ENCODE data around the gene CAPN15.

Gene CAPN15

GRCh38 chr16:530111-530817 is 2.8 kb downstream of the CAPN15 start:
- no peak for TF ChIP-seq ZFX (IDR thresholded peaks at IDR 0.05)
- TF ChIP-seq, protein P1, sequence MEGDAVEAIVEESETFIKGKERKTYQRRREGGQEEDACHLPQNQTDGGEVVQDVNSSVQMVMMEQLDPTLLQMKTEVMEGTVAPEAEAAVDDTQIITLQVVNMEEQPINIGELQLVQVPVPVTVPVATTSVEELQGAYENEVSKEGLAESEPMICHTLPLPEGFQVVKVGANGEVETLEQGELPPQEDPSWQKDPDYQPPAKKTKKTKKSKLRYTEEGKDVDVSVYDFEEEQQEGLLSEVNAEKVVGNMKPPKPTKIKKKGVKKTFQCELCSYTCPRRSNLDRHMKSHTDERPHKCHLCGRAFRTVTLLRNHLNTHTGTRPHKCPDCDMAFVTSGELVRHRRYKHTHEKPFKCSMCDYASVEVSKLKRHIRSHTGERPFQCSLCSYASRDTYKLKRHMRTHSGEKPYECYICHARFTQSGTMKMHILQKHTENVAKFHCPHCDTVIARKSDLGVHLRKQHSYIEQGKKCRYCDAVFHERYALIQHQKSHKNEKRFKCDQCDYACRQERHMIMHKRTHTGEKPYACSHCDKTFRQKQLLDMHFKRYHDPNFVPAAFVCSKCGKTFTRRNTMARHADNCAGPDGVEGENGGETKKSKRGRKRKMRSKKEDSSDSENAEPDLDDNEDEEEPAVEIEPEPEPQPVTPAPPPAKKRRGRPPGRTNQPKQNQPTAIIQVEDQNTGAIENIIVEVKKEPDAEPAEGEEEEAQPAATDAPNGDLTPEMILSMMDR (conservative IDR thresholded peaks at IDR 0.05), result no peak
- H3K27ac ChIP-seq, result no peak overlapping the region; the same call in 1 of the 2 replicates

GRCh38 chr16:531494-532125 is 4.1 kb downstream of the CAPN15 start:
- TF ChIP-seq, protein P1 (conservative IDR thresholded peaks at IDR 0.05), result no peak
- no peak for TF ChIP-seq ZFX (IDR thresholded peaks at IDR 0.05)
- no peak overlapping the region for H3K27ac ChIP-seq

DNA sequence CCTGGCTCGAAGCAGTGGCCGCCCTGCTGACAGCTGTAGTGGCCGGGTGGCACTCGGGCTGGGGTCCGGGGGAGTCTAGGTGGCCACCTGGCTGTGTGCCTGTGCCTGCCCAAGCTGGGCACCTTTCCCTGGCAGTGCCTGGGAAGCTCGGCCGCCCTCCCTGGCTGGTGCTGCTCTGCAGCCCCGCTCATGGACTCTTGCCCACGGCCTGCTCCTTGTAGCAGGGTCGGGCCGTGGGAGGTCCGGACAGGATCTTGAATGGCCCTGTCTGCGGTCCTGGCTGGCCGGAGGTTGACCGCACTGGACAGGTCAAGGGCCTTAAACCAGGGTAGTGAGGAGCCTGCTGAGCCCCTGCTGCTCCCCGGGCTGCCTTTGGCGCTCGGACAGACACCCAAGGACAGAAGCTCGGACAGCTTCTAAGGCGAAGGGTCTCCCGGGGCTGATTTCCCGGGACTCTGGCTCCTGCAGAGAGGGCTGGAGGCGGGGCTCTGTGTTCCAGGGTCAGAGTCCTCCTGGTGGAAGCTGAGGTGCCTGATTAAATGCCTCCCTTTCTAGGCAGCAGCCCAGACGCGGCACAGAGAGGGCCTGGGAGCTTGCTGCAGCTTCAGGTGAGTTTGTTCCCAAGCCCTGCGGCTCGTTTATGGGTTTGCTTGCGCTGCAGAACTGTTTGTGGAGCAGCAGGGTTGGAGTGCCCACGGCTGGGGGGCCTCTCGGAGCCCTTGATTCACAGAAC is 6.0 kb downstream of the CAPN15 start:
- H3K27ac ChIP-seq, result no peak overlapping the region
- no peak for TF ChIP-seq ZFX (IDR thresholded peaks at IDR 0.05)
- TF ChIP-seq, protein P1 (conservative IDR thresholded peaks at IDR 0.05), result no peak

GRCh38 chr16:534135-534534 is 6.6 kb downstream of the CAPN15 start:
- no peak for TF ChIP-seq ZFX (IDR thresholded peaks at IDR 0.05)
- TF ChIP-seq, protein P1 (conservative IDR thresholded peaks at IDR 0.05), result no peak
- no peak overlapping the region for H3K27ac ChIP-seq

- H3K27ac ChIP-seq, result no peak overlapping the region
- TF ChIP-seq, protein P1 (conservative IDR thresholded peaks at IDR 0.05), result no peak
- TF ChIP-seq ZFX (IDR thresholded peaks at IDR 0.05), result no peak
Observed at GRCh38 chr16:534856-535445, 7.4 kb downstream of the CAPN15 start.

DNA sequence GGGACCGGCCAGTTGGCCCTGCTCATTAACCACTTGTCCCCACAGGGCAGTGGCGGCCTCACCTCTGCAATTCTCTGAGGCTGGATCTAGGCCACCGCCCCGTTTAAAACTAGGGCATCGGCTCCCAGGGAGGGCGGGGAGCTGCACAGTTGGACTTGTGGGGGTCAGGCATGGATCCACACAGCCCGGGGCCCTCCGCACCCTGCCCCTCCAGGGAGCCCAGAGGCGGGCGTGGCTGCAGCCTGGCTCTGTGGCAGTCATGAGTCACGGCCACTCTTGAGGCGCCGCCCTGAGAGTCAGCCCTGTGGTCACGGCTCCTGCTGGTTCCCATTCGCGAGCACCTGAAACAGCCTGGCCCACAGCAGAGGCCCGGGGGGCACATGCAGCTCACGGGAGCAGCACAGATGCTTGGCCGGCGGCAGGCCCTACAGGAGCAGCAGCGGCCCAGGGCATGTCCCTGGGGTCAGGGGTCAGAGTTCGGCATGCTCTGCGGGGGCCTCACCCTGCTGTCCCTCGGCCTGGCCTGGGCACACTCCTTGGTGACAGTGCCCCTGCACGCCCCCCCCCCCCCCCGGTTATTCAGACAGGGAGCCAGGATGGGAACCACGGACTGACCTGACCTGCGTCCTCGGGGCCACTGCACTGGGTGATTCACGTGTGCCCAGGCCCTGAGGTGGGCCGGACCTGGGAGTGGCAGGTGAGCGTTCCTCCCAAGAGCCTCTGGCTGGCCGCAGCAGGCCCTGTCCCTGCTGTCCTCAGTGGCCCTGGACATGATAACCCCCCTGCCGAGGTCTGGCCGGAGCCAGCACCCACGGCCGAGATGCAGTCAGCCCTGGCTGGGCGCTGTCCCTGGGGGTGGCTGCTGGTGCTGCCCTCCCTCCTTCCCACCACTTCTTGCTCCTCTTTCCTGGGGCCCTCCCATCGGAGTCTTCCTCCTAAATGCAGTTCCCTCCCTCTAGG is 8.2 kb downstream of the CAPN15 start:
- no peak overlapping the region for H3K27ac ChIP-seq
- no peak for TF ChIP-seq ZFX (IDR thresholded peaks at IDR 0.05)
- TF ChIP-seq, protein P1 (conservative IDR thresholded peaks at IDR 0.05), result no peak

Data from C4-2B (cell line).